Stimulated activated effector memory CD8-positive, alpha-beta T cell treated with anti-CD3 and anti-CD28 coated beads, Interleukin-12 subunit alpha, Interleukin-12 subunit beta, amount 100 ng/mL, for 72 hours (primary cell): ENCODE results near the gene RPS21.

Source experiments
- ATAC-seq: fragments of 150-1000 bp; cut with Tn5 transposase; 2 replicates; pipeline ENCODE4 v1.10.0; 2021
- DNase-seq, 2 donors: peaks; one replicate each; pipeline ENCODE4 v3.0.0; 2021 to 2022; ENCODE audit warnings: low spot score in 2 of 2
- H3K27ac Mint-ChIP-seq: one replicate; pipeline ENCODE4 v1.8.0; 2022; ENCODE audit warnings: mild to moderate bottlenecking, mixed read lengths
- H3K36me3 Mint-ChIP-seq: one replicate; pipeline ENCODE4 v1.8.0; 2022; ENCODE audit warnings: mild to moderate bottlenecking, mixed read lengths
- H3K4me1 Mint-ChIP-seq: one replicate; pipeline ENCODE4 v1.8.0; 2022; ENCODE audit warnings: mixed read lengths
- H3K4me3 Mint-ChIP-seq: one replicate; pipeline ENCODE4 v1.8.0; 2022; ENCODE audit warnings: mild to moderate bottlenecking, mixed read lengths
- H3K9me3 Mint-ChIP-seq: one replicate; pipeline ENCODE4 v1.8.0; 2022; ENCODE audit warnings: mixed read lengths

The RPS21 gene

DNA sequence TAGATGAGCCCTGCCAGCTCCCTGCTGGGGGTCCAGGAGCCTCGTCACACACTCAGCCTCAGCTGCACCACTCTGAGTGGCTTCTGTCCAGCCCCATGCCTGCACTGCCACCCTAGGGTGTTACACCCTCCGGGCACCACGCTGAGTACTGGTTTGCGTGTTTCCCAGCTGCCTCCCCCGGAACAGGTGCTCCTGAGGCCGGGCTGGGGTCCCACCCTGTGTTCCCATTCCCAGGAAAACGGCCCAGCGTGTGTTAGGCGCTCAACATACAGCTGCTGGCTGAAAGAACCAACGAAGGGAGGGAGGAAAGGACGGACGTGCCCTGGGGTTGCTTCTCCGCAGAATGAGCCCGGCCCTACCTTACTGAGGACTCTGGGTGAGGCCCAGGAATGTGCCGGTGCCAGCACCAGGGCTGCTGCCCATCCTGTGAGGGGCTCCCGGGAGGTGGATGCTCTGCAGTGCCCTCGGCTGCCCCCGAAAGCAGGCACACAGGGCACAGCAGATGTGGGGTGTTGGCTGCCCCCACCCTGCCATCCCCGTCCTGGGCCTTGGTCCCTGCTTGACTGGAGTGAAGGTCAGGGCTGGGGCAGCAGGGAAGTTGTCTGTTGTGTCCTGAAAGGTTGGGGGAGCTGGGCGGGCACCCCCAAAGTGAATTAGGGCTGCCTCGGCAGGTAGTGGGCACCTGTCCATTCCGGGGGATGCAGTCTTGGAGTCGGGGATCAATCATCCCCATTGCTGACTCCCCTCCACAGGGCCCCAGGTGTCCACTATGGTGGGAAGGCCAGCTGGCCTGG, 36.1 kb upstream of the RPS21 start:
- Mint-ChIP-seq H3K36me3 (no peaks in the 10 kb centered on the region), H3K4me3 (no peak overlapping the region), H3K9me3 (peaks cover 4% of the 10 kb centered on the region), H3K4me1 (no peaks in the 10 kb centered on the region), H3K27ac (no peak overlapping the region)
- DNase-seq (no peak), ATAC-seq (peak; percentile 4)

DNA sequence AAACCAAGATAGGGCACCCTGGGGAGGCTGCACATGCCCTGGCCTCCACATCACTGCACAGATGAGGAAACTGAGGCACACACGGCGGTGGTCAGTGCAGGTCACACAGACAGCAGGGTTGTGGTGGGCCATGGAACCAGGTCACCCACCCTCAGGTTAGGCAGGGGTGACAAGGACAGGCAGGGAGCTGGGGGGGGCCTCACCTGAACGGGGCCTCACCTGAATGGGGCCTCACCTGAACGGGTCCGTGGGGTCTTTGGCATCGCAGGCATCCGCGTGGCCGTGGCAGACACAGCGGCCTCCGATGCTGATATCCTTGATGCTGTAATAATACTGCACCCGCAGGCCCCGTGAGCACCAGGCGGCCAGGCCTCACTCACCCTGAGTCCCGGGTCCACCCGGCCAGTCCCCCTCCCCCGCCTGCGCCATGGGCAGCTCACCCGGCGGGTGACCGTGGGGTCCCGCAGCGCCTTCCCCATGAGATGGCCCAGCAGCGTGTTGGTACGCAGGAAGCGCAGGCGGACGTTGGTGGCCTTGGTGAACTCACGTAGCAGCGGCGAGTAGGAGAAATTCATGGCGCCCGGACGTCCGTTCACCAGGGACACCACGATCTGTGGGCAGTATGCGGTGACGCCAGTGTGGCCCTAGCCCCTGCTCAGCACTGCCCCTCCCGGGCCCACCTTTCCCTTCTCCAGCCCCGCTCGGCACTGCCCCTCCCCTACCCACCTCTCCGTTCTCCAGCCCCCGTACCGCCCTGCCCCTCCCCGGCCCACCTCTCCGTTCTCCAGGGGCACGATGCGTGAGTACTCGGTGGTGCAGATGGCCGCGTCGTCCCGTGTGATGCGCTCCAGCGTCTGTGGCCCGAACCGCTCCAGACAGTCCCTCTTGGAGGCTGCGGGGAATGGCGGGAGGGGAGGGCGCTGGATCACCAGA, 35.2 kb upstream of the RPS21 start:
- no peaks in the 10 kb centered on the region for H3K4me1 Mint-ChIP-seq
- H3K9me3 Mint-ChIP-seq, result peaks cover 4% of the 10 kb centered on the region
- DNase-seq (no peak), ATAC-seq (no peak)
- no peak overlapping the region for H3K27ac Mint-ChIP-seq
- no peak overlapping the region for H3K4me3 Mint-ChIP-seq
- H3K36me3 Mint-ChIP-seq, result no peaks in the 10 kb centered on the region

DNA sequence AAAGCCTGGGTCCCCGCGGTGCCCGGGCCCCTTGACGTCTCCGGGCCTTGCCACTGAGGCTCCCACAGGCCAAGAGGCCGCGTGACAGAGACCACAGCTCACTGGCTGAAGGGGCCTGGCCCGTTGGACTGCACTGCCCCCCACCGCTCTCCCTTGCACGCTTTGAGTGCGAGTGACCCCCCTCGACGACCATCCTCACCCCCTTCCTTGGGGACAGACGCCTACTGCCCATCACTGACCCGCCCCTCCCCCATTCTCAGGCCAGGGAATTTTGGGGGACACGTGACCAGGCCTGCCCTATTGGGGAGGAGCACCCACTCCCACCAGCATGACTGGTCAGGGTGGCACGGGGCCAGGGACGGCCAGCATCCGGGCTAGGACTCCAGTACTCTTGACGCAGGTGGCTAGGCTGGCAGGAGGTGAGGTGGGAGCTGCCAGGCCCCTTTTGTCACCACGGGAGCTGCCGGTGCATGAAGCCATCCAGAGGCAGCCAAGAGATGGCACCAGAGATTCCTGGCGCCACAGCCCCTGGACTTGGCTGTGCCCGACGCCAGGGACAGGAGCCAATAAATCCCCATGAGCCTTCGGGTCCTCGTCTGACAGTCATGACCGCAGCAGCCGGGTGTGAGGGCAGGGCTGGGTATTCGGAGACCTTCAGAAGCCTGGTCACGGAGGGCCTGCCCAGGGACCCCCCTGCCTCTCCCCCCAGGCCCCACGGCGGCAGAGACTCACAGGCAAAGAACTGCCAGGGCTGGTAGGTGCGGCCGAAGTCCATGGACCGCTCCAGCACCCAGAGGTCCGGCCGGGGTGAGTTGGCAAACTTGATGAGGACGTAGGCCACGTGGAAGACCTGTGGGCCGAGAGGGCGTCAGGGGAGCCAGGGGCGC, 34.3 kb upstream of the RPS21 start:
- DNase-seq (no peak), ATAC-seq (no peak)
- H3K9me3 Mint-ChIP-seq, result peaks cover 4% of the 10 kb centered on the region

DNA sequence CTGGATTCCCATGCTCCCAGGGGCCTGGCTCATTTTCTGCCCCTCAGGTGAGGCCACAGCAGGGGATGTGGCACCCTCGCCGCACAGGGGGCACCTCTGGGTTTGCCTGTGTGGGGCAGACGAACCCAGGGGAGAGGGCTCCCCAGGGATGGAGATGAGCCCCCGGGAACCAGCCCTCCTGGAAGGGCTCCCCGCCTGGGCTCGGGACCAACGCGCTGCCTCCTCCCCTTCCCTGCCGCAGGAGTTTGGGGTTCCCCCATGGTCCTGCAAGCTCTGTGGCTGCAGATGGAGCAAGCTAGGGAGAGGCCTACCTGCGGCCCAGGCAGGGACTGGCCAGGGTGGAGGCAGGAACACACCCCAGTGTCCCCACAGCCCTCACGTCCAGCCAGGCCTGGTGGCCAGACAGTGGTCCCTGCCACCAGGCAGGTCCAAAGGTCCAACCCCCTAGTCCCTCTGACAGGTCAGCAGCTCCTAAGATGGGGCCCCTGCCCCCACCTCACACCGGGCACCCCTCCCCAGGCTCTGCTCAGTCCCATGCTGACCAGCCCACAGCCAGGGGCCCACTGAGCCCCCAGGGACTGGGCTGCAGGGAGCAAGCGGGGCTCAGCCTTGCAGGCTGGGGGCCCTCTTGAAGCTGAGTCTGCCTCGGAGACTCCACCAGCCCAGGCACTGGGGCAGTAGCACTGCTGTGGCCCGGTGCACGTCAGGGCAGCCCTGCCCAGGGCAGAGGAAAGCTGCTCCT, 33.4 kb upstream of the RPS21 start:
- Mint-ChIP-seq H3K9me3 (peaks cover 3% of the 10 kb centered on the region), H3K27ac (no peak overlapping the region), H3K4me3 (no peak overlapping the region), H3K4me1 (no peaks in the 10 kb centered on the region), H3K36me3 (no peaks in the 10 kb centered on the region)
- DNase-seq (no peak), ATAC-seq (no peak)

More for the DNA sequence above, 34.3 kb upstream of the RPS21 start:
- Mint-ChIP-seq H3K27ac (no peak overlapping the region), H3K4me3 (no peak overlapping the region), H3K4me1 (no peaks in the 10 kb centered on the region), H3K36me3 (no peaks in the 10 kb centered on the region)

DNA sequence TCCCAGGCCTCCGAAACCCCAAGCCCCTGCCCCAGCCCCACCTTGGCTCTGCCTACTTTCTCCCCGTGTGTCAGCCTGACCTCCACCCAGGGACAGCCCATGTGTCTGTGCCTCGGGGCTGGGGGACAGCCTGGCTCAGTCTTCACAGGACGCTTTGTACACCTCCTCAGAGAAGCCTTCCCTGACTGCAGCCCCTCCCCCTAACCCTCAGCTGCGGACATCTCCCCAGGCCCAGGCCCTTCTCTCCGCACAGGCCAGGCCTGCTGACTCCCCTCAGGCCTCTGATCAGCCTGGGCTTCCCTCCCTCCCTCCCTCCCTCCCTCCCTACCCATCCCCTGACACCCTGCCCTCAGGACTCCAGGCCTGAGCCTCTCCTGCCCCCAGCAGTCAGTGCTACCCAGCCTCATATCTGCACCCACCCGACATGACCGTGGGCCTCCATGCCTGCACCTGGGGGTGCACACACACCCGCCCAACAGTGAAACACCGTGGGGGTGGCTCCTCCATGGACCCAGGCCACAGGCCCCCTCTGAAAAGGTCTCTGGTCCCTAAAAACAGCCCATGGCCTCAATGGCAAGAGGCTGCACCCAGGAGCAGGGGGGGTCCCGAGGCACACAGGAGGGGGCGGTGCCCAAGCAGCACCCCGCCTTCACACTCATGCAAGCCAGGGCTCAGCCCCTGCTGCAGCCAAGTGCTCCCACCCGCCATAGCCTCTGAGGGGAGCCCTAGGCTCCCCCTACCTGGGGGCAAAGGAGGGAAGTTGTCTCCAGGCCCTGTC, 32.7 kb upstream of the RPS21 start:
- DNase-seq, result no peak
- Mint-ChIP-seq H3K4me3 (no peak overlapping the region), H3K27ac (no peak overlapping the region), H3K9me3 (no peaks in the 10 kb centered on the region), H3K36me3 (no peaks in the 10 kb centered on the region), H3K4me1 (no peaks in the 10 kb centered on the region)
- ATAC-seq, result no peak

GRCh38 chr20:62354811-62355341, 32.0 kb upstream of the RPS21 start:
- H3K27ac Mint-ChIP-seq, result no peak overlapping the region
- no peak for ATAC-seq
- no peaks in the 10 kb centered on the region for H3K4me1 Mint-ChIP-seq

DNA sequence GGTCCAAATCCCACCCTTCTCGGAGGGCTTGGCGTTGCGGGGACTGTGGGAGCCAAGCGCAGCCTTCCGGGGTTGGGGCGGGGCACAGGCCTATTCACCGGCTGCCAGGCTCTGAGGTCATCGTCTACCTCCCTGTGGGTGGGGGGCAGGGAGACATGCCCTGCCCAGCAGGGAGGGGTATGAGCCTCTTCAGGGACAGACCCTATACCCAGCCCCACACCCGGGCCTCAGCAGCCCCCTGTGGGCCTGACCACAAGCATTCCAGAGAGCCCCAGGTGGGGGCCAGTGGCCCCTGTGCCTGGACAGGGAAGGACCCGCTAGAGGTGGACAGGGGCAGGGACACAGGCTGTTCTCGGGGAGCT, 31.4 kb upstream of the RPS21 start:
- H3K36me3 Mint-ChIP-seq, result no peaks in the 10 kb centered on the region
- no peak overlapping the region for H3K4me3 Mint-ChIP-seq
- ATAC-seq (no peak), DNase-seq (no peak)
- H3K9me3 Mint-ChIP-seq, result no peaks in the 10 kb centered on the region
- no peaks in the 10 kb centered on the region for H3K4me1 Mint-ChIP-seq
- no peak overlapping the region for H3K27ac Mint-ChIP-seq

More at GRCh38 chr20:62354811-62355341, 32.0 kb upstream of the RPS21 start:
- H3K4me3 Mint-ChIP-seq, result no peak overlapping the region
- H3K9me3 Mint-ChIP-seq, result no peaks in the 10 kb centered on the region
- no peaks in the 10 kb centered on the region for H3K36me3 Mint-ChIP-seq
- DNase-seq, result no peak

DNA sequence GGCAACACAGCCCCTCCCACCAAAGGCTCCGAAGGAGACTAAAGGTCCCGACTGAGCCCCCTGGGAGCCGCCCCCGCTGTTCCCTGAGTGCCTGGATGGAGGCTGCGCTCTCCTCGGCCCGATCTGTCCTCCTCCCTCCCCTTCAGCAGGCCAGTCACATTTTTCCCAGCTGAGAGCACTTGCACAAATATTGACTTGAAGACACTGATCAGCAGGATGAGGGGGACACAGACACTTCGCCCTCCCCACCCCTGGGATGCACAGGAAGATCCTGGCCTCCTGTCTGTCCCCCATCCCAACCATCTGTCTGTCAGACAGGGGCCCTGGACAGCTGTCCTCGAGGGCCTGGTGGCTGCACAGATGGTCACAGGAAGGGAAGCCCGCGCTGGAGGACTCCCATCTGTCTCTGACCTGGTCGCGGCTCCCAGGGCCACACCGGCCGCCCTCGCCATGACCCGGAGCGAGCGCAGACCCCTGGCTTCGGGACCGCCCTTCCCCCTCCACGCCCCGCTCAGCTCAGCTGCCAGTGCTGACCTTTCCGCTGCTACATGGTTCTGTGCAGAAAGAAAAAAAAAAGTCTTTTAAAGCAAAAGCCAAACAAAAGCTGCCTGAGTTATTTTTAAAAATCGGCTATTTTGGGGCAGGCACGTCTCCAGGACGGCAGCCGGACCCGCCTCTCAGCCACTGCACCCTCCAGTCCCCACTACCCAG, 30.9 kb upstream of the RPS21 start:
- Mint-ChIP-seq H3K4me3 (no peak overlapping the region), H3K4me1 (no peaks in the 10 kb centered on the region), H3K9me3 (no peaks in the 10 kb centered on the region), H3K27ac (no peak overlapping the region), H3K36me3 (no peaks in the 10 kb centered on the region)
- ATAC-seq, result no peak
- no peak for DNase-seq

DNA sequence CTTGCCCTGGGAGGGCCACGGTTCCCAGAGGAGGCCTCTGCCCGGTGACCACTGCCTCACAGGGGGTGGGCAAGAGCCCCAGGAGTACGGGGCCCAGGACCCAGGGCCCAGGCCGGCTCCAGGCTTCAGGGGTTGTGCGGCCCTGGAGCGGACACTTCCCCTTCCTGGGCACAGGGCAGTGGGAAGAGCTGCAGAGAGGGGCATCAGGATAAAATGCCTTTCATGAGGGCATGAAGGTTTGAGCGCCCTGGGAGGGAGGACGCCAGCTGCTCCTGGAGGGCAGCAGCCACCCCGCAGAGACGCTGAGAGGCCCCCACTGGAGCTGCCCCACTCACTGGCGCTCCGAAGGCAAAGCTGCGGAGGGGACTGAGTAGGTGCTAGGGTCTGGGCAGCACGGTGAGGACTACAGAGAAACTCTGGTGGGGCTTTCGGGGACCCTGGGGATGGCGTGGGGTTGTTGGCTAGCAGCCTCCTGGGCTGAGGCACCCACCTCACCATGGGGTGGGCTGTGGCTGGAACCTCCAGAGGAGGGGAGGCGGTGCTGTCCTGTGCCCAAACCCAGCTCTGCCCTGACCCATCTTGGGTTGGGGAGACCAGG, 30.2 kb upstream of the RPS21 start:
- H3K9me3 Mint-ChIP-seq, result no peaks in the 10 kb centered on the region
- H3K4me3 Mint-ChIP-seq, result no peak overlapping the region
- H3K4me1 Mint-ChIP-seq, result no peaks in the 10 kb centered on the region
- DNase-seq (no peak), ATAC-seq (no peak)
- H3K36me3 Mint-ChIP-seq, result no peaks in the 10 kb centered on the region
- no peak overlapping the region for H3K27ac Mint-ChIP-seq

- H3K4me1 Mint-ChIP-seq, result no peaks in the 10 kb centered on the region
- H3K36me3 Mint-ChIP-seq, result no peaks in the 10 kb centered on the region
- no peak overlapping the region for H3K4me3 Mint-ChIP-seq
- no peak overlapping the region for H3K27ac Mint-ChIP-seq
- H3K9me3 Mint-ChIP-seq, result no peaks in the 10 kb centered on the region
- DNase-seq (no peak), ATAC-seq (no peak)
These were observed 29.7 kb upstream of the RPS21 start for GRCh38 chr20:62357187-62357667.

DNA sequence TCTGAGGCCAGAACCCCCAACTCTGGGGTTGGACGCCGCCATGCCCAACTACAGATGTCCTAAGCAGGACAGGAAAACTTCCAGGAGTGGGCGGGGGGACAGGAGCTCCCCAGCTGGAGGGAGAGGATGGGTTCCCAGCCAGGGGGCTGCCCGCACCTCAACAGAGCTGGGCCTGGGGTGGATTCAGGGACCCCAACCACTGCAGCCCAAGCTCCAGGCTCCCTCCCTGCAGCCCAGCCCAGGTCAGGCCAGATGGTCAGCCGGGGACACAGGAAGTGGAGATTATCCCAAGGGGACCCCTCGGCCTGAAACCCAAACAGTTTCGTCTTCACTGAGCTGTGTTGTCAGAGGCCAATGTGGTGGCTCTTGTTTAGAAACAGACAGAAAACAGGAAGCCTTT, 29.2 kb upstream of the RPS21 start:
- Mint-ChIP-seq H3K9me3 (no peaks in the 10 kb centered on the region), H3K4me3 (no peak overlapping the region), H3K36me3 (no peaks in the 10 kb centered on the region), H3K4me1 (no peaks in the 10 kb centered on the region), H3K27ac (no peak overlapping the region)
- DNase-seq (no peak), ATAC-seq (no peak)

- H3K27ac Mint-ChIP-seq, result no peak overlapping the region
- no peak overlapping the region for H3K4me3 Mint-ChIP-seq
- DNase-seq, result no peak
- H3K4me1 Mint-ChIP-seq, result no peaks in the 10 kb centered on the region
- no peaks in the 10 kb centered on the region for H3K36me3 Mint-ChIP-seq
- H3K9me3 Mint-ChIP-seq, result no peaks in the 10 kb centered on the region
- no peak for ATAC-seq
These were observed 28.5 kb upstream of the RPS21 start for GRCh38 chr20:62358171-62359042.
